HG03565 (cell line): ENCODE data around the gene ERCC5.

Source experiments
- ATAC-seq: cut with Tn5 transposase; IDR thresholded peaks from one replicate; pipeline ENCODE4 v1.9.1; 2021; ENCODE audit warnings: mild to moderate bottlenecking, moderate library complexity; ENCODE audit not compliant: unreplicated experiment

ERCC5 gene

DNA sequence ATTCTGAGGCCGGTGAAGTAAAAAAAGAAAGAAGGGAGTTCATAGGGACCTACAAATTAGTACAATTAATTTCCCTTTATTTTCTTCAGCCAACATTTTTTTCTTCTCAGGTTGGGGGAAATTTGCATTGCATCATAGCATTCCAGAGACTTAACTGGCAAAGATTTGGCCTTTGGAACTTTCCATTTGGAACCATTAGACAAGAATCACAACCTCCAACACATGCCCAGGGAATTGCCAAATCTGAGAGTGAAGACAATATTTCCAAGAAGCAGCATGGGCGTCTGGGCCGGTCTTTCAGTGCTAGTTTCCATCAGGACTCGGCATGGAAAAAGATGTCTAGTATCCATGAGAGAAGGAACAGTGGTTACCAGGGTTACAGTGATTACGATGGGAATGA lies 6.4 kb upstream of the ERCC5 start:
- ATAC-seq, result no peak

GRCh38 chr13:102845289-102845629 lies 573 bp upstream of the ERCC5 start:
- peak; percentile 11 for ATAC-seq

- peak; percentile 29 for ATAC-seq
Measured at GRCh38 chr13:102846261-102847015, 606 bp downstream of the ERCC5 start.

- ATAC-seq, result no peak
Measured at GRCh38 chr13:102847272-102848234, 1.7 kb downstream of the ERCC5 start.

DNA sequence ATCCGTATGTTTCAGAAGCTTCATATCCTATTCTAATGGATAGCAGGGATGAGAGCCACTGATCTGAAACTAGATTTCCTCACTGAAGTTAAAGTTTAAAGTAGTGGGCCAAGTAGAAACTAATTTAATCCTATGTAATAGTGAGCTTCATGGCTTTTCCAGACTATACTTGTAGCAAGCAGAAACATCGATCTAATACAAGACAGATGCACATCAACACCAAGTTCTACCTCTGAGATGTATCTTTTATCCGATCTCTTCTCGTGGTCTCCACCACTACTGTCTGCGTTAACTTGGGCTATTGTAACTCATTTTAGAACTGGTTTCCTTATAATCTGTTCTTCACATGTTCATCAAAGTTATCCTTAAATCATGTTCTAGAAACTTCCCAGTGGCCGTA lies 3.1 kb downstream of the ERCC5 start:
- no peak for ATAC-seq

DNA sequence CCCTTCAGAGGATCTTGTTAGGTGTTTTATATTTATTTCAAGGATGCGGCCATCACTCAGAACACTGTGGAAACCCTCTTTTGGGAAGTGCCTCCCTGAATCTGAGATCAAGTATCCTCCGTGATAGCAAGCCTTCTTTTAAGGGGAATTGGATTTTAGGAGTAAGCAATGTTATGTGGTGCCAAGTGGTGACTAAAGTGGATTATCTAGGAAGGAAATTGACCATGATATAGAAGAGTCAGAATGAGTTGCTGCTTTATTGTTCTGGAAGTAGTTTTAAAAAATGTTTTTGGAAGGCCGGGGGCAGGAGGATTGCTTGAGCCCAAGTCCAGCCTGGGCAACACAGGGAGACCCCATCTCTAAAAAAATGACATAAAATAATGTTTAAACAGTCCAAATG lies 6.7 kb downstream of the ERCC5 start:
- ATAC-seq, result no peak

GRCh38 chr13:102854675-102855074 lies 8.8 kb downstream of the ERCC5 start:
- ATAC-seq, result no peak

GRCh38 chr13:102856557-102856956 lies 10.7 kb downstream of the ERCC5 start:
- ATAC-seq, result no peak

DNA sequence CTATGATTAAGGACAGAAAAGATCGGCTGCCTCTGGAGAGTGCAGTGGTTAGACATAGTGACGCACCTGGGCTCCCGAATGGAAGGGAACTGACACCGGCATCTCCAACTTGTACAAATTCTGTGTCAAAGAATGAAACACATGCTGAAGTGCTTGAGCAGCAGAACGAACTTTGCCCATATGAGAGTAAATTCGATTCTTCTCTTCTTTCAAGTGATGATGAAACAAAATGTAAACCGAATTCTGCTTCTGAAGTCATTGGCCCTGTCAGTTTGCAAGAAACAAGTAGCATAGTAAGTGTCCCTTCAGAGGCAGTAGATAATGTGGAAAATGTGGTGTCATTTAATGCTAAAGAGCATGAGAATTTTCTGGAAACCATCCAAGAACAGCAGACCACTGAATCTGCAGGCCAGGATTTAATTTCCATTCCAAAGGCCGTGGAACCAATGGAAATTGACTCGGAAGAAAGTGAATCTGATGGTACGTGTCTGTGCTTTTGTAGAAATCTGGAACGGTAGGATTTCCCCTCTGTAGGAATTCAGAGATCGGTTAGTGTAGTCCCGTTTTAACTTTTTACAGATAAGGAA lies 16.9 kb downstream of the ERCC5 start:
- ATAC-seq, result no peak

- no peak for ATAC-seq
Measured at GRCh38 chr13:102863590-102863989, 17.8 kb downstream of the ERCC5 start.

DNA sequence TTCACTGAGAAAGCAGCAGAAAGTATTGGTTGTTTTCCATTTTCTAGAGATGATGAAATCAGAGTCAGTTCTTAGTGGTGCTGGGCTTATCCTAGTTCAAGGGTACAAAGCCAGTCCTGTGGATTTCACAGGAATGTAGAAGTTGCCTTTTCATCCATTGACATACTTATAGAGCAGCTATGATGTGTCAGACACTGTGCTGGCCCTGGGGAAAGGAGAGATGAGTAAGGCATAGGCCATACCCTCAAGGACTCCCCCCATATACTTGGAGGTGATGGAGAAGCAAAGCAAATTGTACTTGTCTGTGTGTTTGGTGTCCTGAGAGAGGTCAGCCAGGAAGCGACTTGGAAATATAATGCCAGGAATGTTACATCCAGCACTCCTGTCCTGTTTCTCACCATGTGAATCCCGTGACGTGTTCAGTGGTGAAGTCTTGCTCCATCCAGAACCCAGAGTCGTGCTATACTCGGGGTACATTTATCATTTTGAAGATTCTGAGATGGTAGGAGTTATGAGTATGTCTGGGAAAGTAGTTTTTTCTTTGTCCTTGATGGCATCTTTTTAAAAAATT lies 22.6 kb downstream of the ERCC5 start:
- ATAC-seq, result no peak

DNA sequence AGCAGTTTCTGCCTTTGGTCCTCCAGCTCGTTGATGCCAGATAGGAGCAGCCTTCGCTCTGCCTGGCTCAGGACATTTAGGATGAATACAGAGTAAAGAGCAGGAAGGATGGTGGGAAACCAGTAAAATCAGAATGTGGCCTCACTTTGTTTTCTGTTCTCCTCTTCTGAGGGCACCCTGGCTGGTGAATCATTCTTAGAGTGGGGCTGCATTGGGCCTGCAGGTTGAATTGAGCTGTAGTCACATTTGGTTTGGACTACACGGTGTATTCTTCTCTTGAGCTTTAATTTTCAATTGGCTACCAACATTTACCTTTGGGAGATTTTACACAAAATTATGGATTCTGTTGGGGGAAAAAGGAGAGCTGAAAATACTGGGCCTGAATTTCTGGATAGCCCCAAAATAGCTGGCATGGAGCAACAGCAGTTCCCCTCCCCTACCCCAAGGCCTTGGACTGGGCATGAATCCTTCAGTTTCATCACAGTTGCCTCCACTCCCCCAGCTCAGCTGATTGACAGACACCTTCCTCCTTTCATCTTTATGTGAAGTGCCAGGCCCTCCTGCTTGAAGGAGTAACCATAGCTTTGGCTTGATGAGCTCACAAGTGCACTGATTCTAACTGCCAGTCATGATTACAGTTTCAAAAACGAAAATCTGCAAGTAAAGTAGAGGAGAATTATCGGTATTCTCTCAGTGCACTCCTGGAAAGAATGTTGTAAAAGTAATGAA lies 24.3 kb downstream of the ERCC5 start:
- peak; percentile 6 for ATAC-seq

DNA sequence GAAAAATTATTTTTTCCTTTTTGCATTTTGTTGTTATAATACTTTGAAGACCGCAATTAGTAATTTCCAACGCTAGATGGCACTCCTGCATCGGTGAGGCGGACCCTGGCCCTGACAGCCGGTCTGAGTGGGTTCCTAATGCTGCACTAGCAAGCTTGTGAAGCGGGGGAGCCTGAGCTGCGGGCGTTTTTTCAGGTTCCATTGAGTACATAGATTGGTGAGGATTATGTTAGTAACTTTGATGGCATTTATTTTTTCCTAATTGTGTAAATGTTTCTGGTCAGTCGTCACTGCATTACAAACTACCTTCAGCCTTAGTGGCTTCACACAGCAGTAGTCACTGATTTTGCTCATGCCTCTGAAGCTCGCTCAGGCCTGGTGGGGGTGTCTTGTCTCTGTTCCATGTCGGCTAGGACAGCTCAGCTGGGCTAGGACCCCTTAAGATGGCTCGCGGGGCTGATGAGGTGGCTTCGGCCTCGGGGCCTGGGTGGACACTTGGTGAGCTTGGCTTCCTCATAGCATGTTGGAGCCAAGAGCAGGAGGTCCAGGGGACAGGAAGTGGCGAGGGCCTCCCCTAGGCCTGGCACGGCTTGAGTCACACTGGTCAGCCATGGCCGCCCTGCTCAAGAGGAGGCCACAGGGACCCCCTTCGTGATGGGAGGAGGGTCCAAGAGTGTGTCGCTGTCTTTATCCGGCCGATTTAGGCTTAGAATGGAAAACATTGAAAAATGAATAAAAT lies 25.0 kb downstream of the ERCC5 start:
- peak; percentile 54 for ATAC-seq

GRCh38 chr13:102872131-102872530 lies 26.3 kb downstream of the ERCC5 start:
- ATAC-seq, result no peak

DNA sequence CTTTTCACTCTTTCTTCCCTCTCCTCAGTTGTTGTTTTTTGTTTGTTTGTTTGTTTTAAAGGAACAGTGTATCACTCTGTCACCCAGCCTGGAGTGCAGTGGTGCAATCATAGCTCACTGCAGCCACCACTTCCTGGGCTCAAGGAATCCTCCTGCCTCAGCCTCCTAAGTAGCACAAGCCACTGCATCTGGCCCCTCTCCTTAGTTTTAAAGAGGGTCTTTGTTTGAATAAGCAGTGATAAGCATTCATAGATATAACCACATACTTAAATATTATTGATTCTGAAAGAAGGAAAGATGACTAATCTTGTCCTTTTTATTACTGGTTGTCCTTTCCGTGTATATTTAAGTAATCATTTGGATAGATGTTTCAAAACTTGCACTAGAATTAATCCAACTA lies 26.7 kb downstream of the ERCC5 start:
- ATAC-seq, result no peak

- peak; percentile 81 for ATAC-seq
Measured at GRCh38 chr13:102873653-102874052, 27.8 kb downstream of the ERCC5 start.

DNA sequence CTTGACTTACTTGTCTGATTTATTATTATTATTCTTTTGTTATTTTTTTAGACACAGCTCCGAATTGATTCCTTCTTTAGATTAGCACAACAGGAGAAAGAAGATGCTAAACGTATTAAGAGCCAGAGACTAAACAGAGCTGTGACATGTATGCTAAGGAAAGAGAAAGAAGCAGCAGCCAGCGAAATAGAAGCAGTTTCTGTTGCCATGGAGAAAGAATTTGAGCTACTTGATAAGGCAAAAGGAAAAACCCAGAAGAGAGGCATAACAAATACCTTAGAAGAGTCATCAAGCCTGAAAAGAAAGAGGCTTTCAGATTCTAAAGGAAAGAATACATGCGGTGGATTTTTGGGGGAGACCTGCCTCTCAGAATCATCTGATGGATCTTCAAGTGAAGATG lies 29.4 kb downstream of the ERCC5 start:
- ATAC-seq, result no peak

DNA sequence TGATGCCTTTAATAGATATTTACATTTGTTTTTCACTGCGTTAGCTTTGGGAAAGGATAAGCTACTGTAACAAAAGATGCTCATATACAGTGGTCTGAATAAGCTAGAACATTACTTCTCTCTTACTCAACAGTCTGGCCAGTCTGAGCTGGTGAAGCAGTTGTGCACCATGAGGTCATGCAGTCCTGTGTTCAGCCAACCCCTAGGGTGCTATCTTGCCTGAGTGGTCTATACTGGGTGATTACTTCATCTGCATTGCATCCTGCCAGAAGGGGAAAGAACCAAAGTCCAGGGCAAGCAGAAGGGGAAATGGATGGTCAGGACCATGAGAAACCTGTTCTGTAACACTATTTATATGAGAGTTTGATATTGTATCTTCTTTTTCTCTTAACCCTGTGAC lies 31.5 kb downstream of the ERCC5 start:
- ATAC-seq, result no peak

- ATAC-seq, result no peak
Measured at GRCh38 chr13:102878481-102878880, 32.6 kb downstream of the ERCC5 start.
